Measurements from ENCODE around the gene PKP1. TPM values are rescaled to one million over a fixed set of nuclear protein-coding genes. Genes with fewer than 3 reads are reported as not detected.
A peak's percentile ranks its signal among the peaks of the same experiment; 100 is the strongest.
"Not testable (repeated sequence)": the region's sequence is repeated elsewhere in the genome, so short reads cannot be mapped to it uniquely, and the experiment has no call there.

The PKP1 gene
- total RNA-seq (not detected in 2 replicates), polyA plus RNA-seq (0.01 TPM in 1 of 2 replicates, not detected in the other), polyA minus RNA-seq (not detected in 2 replicates), Bru-seq, nascent RNA (percentile 5 among the genes with signal in this experiment), BruChase-seq, experiment 1, labeled RNA remaining after a 6-hour chase (percentile 8 among the genes with signal in this experiment), BruChase-seq, experiment 2, labeled RNA remaining after a 2-hour chase (percentile 7 among the genes with signal in this experiment)
- polyA plus RNA-seq (2011; cell fraction: cytosol; rRNA removed), result not detected in 2 replicates
- polyA plus RNA-seq (2011; cell fraction: nucleus; rRNA removed), result not detected in 2 replicates
- polyA plus RNA-seq (2012), result not detected in 2 replicates
- not detected for polyA minus RNA-seq (2011; cell fraction: cytosol; rRNA and poly(A)+ RNA removed)
- not detected in 2 replicates for polyA minus RNA-seq (2011; cell fraction: nucleus; rRNA and poly(A)+ RNA removed)
- long read RNA-seq, result 0 reads

DNA sequence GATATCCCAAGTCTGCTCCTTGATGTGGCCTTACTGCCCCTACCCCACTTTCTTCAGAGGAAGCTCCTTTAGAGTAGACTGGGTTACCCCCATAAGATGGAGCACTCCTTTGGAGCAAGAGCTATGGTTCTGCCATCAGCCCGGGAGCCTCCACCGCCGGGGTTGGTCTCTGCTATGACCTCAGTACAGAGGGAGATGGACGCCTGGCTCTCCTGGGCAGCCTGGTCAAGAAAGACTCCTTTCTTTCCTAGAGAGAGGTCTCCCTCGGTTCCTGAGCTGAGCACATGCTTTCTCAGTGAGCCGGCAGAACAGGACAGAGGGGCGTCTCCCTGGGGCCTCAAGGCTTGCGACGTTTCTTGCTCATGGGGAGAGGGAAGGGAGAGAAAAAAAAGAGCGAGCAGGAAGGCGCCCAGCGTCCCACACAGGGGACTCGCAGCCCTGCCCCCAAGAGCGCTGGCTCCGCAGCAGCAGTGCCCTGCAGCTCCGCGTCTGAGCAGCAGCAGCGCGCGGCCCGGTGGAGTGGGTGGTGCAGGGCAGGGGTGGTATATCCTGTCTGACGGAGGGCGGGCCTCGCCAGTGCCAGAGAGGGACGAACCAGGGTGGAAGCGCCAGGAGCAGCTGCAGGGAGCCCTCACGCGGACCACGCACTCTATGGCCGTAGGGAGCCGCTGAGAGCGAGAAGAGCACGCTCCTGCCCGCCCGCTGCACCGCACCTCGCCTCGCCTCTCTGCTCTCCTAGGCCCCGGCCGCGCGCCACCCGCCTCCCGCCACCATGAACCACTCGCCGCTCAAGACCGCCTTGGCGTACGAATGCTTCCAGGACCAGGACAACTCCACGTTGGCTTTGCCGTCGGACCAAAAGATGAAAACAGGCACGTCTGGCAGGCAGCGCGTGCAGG, at the start of gene PKP1:
Gene PKP1, plus strand, starts transcription at position 576 of the 899 bp plus-strand sequence. Its CDS starts 197 bp downstream, at position 773.
- H3K4me2 ChIP-seq (ENCODE audit: insufficient read depth, low read length), result no peak within 1 kb of the TSS
- H2AFZ ChIP-seq (ENCODE audit: low read depth, low read length), result no peak within 1 kb of the TSS
- no peaks in the 10 kb centered on the region for H3K36me3 ChIP-seq (ENCODE audit: control insufficient read depth in 2 of 2, extremely low read depth in 1 of 2, insufficient read depth in 2 of 2, low read length in 2 of 2)
- no peaks in the 10 kb centered on the region for H3K9me1 ChIP-seq (replicated peaks; ENCODE audit: control insufficient read depth, extremely low read depth, insufficient read depth, low read length)
- no peak within 1 kb of the TSS for H3K27ac ChIP-seq (ENCODE audit: insufficient read depth, low read depth, low read length)
- peaks cover 40 to 60% of the 10 kb centered on the region in 2 experiments for H3K27me3 ChIP-seq (ENCODE audit: control insufficient read depth in 2 of 2, insufficient read depth in 2 of 2, low read length in 2 of 2)
- H4K20me1 ChIP-seq (replicated peaks; ENCODE audit: control insufficient read depth, extremely low read depth, insufficient read depth, low read length), result no peaks in the 10 kb centered on the region
- no peak within 1 kb of the TSS for H3K4me3 ChIP-seq (replicated peaks in 1 of 3; ENCODE audit: insufficient read depth in 1 of 3, low read depth in 1 of 3, low read length in 3 of 3)
- H3K9me3 ChIP-seq (replicated peaks; ENCODE audit: control insufficient read depth, insufficient read depth, low read length), result no peaks in the 10 kb centered on the region
- ChIA-PET CTCF (interaction anchor here (0.8 to 1.2 kb wide), 5 partner anchors 11 to 165 kb away, joined by 3 to 4 read pairs (median 3); no protein-coding TSS in a partner anchor), POLR2A (no interaction called here)
- H3K9ac ChIP-seq (replicated peaks; ENCODE audit: extremely low read depth, insufficient read depth, low read length), result no peak within 1 kb of the TSS
- dilution Hi-C loops (cut with MboI; ENCODE audit: extremely low pct_ligation_motif_present, low sequenced_read_pairs), result no loop called here
- FAIRE-seq (no peak), DNase-seq (ENCODE audit: low read depth, low spot score) (no peak)
- no TSS peak for BruUV-seq (replicated peaks)
- TF ChIP-seq POLR2AphosphoS5 (IDR thresholded peaks at IDR 0.05; ENCODE audit: insufficient read depth, low read depth, low read length), result no peak
- TF ChIP-seq EZH2 (IDR thresholded peaks at IDR 0.05; ENCODE audit: borderline replicate concordance, low read depth, low read length, severe bottlenecking), result peak; percentile 88
- intact Hi-C loops (cut with micrococcal nuclease), result no loop called here
- no peaks in the 10 kb centered on the region for H3K79me2 ChIP-seq (ENCODE audit: control insufficient read depth, insufficient read depth, low read length)
- H3K4me1 ChIP-seq (ENCODE audit: control insufficient read depth, extremely low read depth, insufficient read depth, low read length), result no peaks in the 10 kb centered on the region

- H3K4me1 ChIP-seq (ENCODE audit: control insufficient read depth, extremely low read depth, insufficient read depth, low read length); BruUV-seq (replicated peaks); H3K4me3 ChIP-seq (replicated peaks in 1 of 3; ENCODE audit: insufficient read depth in 1 of 3, low read depth in 1 of 3, low read length in 3 of 3); H4K20me1 ChIP-seq (replicated peaks; ENCODE audit: control insufficient read depth, extremely low read depth, insufficient read depth, low read length); H2AFZ ChIP-seq (ENCODE audit: low read depth, low read length); H3K9ac ChIP-seq (replicated peaks; ENCODE audit: extremely low read depth, insufficient read depth, low read length); H3K9me3 ChIP-seq (replicated peaks; ENCODE audit: control insufficient read depth, insufficient read depth, low read length); H3K4me2 ChIP-seq (ENCODE audit: insufficient read depth, low read length); FAIRE-seq; POLR2A ChIA-PET; DNase-seq (ENCODE audit: low read depth, low spot score); H3K79me2 ChIP-seq (ENCODE audit: control insufficient read depth, insufficient read depth, low read length); H3K27ac ChIP-seq (ENCODE audit: insufficient read depth, low read depth, low read length); dilution Hi-C loops (cut with MboI; ENCODE audit: extremely low pct_ligation_motif_present, low sequenced_read_pairs); H3K36me3 ChIP-seq (ENCODE audit: control insufficient read depth in 2 of 2, extremely low read depth in 1 of 2, insufficient read depth in 2 of 2, low read length in 2 of 2); H3K9me1 ChIP-seq (replicated peaks; ENCODE audit: control insufficient read depth, extremely low read depth, insufficient read depth, low read length); intact Hi-C loops (cut with micrococcal nuclease): not testable (repeated sequence)
- peaks cover 6 to 36% of the 10 kb centered on the region in 2 experiments for H3K27me3 ChIP-seq (ENCODE audit: control insufficient read depth in 2 of 2, insufficient read depth in 2 of 2, low read length in 2 of 2)
- CTCF ChIA-PET, result interaction anchor here (1.7 kb wide), 1 partner anchor 17 kb away, joined by 5 read pairs; no protein-coding TSS in a partner anchor
Measured at GRCh38 chr1:201239646-201240045, 43.7 kb upstream of the PKP1 start.
